C4-2B (cell line): ENCODE measurements around the gene PRKCA.
"Not testable (repeated sequence)": the region's sequence is repeated elsewhere in the genome, so short reads cannot be mapped to it uniquely, and the experiment has no call there.

Experiments
- ZFX ChIP-seq: fragments of 450-650 bp; IDR thresholded peaks from 2 replicates; pipeline ENCODE4 v1.6.1; 2017
- TF ChIP-seq, protein P1 (sequence below): fragments of 450-650 bp; conservative IDR thresholded peaks from 2 replicates; pipeline ENCODE4 v1.5.1; 2017; ENCODE audit warnings: mild to moderate bottlenecking

DNA sequence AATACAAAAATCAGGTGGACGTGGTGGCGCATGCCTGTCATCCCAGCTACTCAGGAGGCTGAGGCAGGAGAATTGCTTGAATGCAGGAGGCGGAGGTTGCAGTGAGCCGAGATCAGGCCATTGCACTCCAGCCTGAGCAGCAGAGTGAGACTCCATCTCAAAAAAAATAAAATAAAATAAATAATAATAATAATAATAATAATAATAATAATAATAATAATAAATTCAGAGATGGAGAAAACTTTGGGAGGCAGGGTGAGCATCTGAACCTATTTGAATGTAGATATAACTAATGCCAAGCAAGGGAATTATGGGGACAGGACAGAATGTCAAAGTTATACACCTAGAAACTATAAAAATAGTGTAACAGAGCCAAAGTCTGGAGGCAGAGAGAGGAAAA lies 39.9 kb downstream of the PRKCA start:
- not testable (repeated sequence) for TF ChIP-seq ZFX
- TF ChIP-seq, protein P1, sequence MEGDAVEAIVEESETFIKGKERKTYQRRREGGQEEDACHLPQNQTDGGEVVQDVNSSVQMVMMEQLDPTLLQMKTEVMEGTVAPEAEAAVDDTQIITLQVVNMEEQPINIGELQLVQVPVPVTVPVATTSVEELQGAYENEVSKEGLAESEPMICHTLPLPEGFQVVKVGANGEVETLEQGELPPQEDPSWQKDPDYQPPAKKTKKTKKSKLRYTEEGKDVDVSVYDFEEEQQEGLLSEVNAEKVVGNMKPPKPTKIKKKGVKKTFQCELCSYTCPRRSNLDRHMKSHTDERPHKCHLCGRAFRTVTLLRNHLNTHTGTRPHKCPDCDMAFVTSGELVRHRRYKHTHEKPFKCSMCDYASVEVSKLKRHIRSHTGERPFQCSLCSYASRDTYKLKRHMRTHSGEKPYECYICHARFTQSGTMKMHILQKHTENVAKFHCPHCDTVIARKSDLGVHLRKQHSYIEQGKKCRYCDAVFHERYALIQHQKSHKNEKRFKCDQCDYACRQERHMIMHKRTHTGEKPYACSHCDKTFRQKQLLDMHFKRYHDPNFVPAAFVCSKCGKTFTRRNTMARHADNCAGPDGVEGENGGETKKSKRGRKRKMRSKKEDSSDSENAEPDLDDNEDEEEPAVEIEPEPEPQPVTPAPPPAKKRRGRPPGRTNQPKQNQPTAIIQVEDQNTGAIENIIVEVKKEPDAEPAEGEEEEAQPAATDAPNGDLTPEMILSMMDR, result not testable (repeated sequence)
